GM21717 (cell line): Measurements from ENCODE around the gene TANGO6.

ENCODE experiments used
- ATAC-seq: cut with Tn5 transposase; IDR thresholded peaks from one replicate; pipeline ENCODE4 v1.9.1; 2021; ENCODE audit warnings: mild to moderate bottlenecking, moderate library complexity; ENCODE audit not compliant: unreplicated experiment

Gene TANGO6

GRCh38 chr16:68907297-68907696 lies 64.0 kb downstream of the TANGO6 start:
- ATAC-seq: no peak

GRCh38 chr16:68907781-68908181 lies 64.5 kb downstream of the TANGO6 start:
- no peak for ATAC-seq

- no peak for ATAC-seq
These were observed 65.9 kb downstream of the TANGO6 start for GRCh38 chr16:68909099-68909733.

GRCh38 chr16:68910051-68910450 lies 66.7 kb downstream of the TANGO6 start:
- ATAC-seq: no peak

GRCh38 chr16:68915589-68915988 lies 72.3 kb downstream of the TANGO6 start:
- ATAC-seq: no peak

- no peak for ATAC-seq
These were observed 74.2 kb downstream of the TANGO6 start for GRCh38 chr16:68917541-68917940.

GRCh38 chr16:68920349-68920748 lies 77.0 kb downstream of the TANGO6 start:
- no peak for ATAC-seq

GRCh38 chr16:68921637-68922036 lies 78.3 kb downstream of the TANGO6 start:
- no peak for ATAC-seq

- no peak for ATAC-seq
These were observed 79.8 kb downstream of the TANGO6 start for GRCh38 chr16:68923116-68923515.

- ATAC-seq: no peak
These were observed 83.7 kb downstream of the TANGO6 start for GRCh38 chr16:68927018-68927417.

- ATAC-seq: no peak
These were observed 87.9 kb downstream of the TANGO6 start for GRCh38 chr16:68931196-68931595.

GRCh38 chr16:68934402-68934801 lies 91.1 kb downstream of the TANGO6 start:
- ATAC-seq: no peak

- ATAC-seq: no peak
These were observed 91.7 kb downstream of the TANGO6 start for GRCh38 chr16:68935008-68935407.

GRCh38 chr16:68936736-68937631 lies 93.7 kb downstream of the TANGO6 start:
- ATAC-seq: no peak

GRCh38 chr16:68939692-68940320 lies 96.5 kb downstream of the TANGO6 start:
- ATAC-seq: no peak

- ATAC-seq: no peak
These were observed 97.5 kb downstream of the TANGO6 start for GRCh38 chr16:68940816-68941215.

- ATAC-seq: no peak
These were observed 100.6 kb downstream of the TANGO6 start for GRCh38 chr16:68943961-68944360.

- no peak for ATAC-seq
These were observed 105.0 kb downstream of the TANGO6 start for GRCh38 chr16:68948230-68948910.

- ATAC-seq: no peak
These were observed 108.9 kb downstream of the TANGO6 start for GRCh38 chr16:68951991-68952877.

- ATAC-seq: no peak
These were observed 111.7 kb downstream of the TANGO6 start for GRCh38 chr16:68954911-68955635.
